ENCODE data around the gene ZNF148. TPM values are rescaled to one million over a fixed set of nuclear protein-coding genes. Genes with fewer than 3 reads are reported as not detected.

Gene ZNF148
- total RNA-seq, 1 donor from 2014 or later: 33.4 TPM

DNA sequence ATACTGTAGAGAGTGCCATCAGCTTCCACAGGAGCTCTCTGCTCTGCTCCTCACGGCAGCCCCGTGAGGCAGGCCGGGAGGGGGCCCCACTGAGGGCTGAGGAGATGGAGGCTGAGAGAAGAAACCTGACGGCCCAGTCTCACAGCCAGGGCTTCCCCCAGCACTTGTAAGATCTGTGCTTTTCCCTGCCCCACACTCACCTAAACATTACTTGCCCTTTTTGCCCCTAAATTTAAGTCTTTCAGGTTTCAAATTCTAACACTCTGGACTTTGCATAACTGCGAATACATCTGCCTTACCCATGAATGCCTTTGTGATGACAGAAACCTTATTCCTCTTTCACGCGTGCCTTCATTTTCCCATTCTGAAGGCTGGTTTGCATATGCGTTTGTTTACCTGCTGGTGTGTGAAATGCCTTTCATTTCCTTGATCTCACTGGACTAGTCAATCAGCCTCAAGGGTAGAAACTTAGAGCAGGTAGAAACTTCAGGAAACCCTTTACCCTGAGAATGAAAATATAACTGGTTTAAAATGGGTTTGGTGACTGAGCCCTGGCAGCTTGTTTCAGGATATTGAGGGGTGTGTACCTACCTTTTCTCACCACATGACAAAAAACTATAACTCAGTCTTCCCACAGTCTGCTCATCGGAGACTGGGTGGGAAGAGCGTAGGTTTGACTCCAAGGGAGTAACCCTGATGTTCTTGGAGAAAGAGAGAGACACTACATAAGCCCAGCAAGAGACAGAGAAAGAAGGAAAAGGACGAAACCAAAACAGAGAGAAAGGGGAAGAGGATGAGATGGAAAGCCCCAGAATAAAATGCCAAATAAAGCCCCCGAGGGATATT is 182.7 kb downstream of the ZNF148 start:
- no peak for DNase-seq (ENCODE audit: low read depth)

DNA sequence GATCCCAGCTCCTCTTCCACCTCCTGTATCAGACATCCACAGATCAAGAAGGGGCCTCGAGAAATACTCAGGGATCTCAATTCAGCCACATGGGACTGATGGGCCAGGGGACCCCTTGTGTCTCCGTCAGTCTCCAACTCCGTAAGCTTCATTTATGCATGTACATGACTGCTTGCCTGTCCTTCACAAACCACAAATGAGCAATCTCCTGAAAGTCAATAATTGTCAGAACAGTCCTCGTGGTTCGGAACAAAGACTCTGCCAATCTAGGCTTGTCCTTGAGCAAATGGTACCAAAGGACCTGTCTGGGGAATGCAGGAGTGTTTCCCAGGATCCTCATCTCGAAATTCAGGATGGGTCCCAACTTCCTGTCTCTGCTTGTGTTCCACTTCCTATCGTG is 183.4 kb downstream of the ZNF148 start:
- no peak for DNase-seq (ENCODE audit: low read depth)

DNA sequence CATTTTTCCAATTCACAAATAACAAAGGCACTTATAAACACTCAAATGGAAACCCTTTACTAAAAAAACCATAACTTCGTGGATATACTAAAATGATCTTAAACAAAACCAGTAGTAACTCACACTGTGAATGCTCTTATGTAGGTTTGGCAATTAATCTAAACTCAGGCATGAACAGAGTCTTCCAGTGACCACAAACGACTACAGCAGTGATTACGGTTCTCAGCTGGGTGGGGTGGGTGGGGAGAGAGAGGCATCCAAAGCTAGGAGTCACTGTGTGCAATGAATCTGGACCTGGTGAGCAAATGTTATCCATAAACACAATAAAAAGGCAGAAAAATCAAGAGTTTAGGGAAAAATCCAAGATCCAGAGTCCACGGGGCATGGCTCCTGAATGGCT is 183.9 kb downstream of the ZNF148 start:
- DNase-seq (ENCODE audit: low read depth): no peak

DNA sequence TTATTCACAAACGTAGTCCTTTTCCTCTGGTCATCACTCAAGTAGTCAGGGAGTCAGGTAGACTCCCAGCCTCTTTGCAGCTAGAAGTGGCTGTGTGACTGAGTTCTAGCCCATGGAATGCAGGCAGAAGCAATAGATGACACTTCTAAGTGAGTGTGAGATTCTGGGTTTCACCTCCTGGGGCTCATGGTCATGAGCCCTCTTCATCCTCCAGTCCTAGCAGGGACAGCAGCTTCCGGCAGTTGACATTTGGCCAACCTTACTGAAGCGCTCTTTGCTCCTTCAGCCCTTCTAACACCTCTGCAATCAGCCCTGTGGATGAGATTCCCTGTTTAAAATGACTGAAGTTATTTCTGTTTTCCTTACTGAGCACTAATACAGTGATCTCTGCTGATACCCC is 184.3 kb downstream of the ZNF148 start:
- no peak for DNase-seq (ENCODE audit: low read depth)

DNA sequence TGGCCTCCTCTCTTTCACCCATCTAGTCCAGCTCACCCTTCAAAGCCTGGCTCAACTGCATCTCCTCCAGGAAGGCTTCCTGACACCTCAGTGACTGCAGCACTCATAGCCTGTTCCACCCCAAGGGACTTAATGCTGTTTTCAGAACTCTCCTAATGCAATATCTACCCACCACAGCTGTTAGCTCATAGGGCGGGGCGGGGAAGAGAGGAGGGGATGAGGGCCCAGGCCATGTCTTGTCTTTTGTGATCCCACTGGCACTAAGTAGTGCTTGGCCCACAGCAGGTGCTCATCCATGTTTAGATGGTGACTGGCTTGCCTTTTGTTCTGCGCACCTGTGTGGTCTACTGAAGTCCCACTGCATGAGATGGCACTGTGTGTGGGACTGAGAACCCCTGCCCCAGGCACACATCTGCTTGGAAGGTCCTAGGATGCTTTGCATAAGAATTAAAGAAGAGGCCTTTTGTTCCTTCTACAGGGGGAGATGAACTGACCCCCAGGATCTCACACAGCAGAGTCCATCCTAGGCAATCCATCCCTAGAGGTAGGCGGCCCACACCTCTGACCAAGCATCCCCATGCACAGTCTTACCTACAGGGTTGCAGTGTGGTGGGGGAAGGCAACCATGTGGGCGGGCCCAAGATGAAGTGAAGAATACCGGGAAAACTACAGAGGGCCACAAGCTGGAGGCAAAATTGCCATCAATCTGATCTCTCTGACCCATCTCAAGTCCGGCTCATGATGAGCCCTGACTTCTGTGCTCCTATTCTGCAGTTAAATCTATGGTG is 185.6 kb downstream of the ZNF148 start:
- peak; percentile 55 for DNase-seq (ENCODE audit: low read depth)

DNA sequence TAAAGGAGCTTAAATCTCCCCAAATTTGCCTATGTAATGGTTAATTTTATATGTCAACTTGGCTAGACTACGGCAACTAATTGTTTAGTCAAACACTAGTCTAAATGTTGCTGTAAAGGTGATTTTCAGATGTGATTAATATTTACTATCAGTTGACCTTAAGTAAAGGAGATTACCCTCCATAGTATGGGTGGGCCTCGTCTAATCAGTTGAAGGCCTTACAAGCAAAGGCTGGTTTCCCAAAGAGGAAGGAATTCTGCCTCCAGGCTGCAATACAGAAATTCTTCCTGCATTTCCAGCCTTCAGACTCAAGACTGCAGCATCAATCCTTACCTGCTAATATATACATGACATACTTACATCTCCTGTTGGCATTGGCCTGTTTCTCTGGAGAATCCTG is 186.2 kb downstream of the ZNF148 start:
- no peak for DNase-seq (ENCODE audit: low read depth)

DNA sequence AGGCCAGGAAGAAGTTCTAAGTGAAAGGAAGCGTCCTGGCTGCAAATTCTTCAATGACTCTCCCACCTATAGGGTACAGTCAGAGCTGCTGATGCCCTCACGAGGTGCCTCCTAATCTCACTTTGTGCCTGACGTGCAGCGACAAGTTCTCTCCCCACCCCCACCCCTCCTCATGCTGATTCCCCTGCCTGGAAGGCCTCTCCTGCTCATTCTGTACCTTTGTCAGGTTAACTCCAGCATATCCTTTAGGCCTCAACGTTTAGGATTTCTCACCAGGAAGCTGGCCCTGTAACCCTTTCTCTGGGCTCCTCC is 187.6 kb downstream of the ZNF148 start:
- DNase-seq (ENCODE audit: low read depth): no peak

DNA sequence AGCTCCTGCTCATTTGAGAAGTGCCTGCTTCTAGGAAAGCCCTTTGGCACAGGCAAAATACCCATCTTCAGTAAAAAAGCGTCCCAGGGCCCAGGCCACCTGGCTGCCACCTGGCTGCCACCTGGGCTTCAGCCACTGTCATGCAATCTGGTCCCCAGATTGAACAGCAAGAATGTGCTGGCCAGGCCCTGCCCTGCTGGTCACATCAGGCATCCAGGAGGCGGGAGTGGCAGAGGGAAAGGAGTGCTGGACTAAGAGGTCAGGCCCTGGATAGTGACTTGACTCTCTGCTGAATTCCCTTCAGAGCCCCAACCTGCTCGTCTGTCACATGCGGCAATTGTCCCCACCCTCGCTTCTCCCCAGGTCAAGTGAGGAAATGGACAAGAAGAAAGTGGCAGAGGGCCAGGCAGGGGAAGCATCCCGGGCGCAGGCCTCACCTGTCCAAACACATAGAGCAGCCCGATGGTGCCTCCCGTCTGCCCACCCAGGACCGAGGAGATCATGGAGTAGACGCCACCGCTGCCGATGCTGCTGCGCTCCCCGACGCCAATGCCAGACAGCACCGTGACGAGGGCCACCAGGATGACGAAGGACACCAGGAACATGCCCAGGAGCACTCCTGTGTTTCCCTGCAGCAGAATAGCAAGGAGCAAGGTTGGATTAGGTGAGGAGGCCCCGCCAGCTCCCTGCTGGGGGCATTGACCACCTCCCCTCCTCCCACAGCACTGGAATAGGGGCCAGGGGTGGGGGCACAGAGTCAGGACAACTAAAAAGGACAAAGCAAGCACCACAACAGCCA is 188.1 kb downstream of the ZNF148 start:
- DNase-seq (ENCODE audit: low read depth): no peak

DNA sequence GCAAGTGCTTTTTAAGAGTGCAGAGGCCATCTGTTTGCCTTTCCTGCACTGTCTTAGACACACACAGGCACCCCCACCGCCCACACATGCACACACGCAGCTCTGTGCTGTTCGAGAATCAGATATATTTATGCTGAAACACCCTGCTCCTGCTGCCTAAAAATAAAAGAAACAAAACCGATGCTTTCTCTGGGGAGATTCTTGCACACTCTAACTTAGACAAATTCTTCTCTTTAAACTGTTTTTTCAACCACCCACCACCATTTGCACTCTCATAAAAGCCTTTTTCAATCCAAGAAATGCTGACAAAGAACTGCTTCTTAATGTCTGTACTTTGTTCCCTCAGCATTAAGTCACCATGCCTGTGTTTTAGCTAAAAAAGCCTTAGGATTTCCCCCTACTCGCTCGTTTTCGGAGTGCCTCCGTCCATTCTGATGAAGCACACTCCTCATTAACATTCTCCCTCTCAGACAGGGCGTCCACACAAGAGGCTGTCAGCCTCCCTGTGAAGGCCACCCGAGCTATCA is 188.8 kb downstream of the ZNF148 start:
- peak; percentile 29 for DNase-seq (ENCODE audit: low read depth)

DNA sequence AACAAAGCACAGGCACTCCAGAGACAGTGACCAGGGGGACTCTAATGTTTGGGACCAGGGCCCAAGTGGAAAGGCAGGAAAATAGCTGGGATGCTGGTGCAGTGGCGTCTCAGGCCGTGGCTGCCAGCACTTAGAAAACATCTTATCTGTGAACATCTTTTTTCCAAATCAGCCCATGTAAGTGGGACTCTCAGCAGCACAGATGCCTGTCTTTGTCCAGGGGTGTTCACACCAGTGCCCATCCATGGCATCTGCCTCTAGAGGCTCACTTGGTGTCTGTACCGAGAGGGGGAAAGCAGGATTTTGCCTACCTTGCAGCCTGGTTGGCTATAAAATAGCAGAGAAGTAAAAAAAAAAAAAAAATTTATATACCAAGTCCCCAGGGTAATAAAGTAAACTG is 189.3 kb downstream of the ZNF148 start:
- no peak for DNase-seq (ENCODE audit: low read depth)

DNA sequence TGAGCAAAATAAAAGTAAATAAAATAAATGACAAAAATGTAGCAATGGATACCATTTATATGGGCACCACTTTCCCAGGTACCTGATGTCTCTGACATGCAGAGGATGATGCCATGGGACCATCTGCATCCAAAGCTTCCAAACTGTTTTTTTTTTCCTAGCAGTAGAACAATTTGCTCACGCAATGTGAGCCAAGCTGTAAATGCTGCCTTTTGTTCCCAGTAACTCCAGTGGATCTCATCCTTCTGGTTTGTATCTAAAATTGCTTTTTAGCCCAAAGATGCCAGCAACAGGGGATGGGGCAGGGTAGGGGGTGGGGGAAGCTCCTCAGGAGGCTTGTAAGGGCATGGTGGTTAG is 195.3 kb downstream of the ZNF148 start:
- no peak for DNase-seq (ENCODE audit: low read depth)

DNA sequence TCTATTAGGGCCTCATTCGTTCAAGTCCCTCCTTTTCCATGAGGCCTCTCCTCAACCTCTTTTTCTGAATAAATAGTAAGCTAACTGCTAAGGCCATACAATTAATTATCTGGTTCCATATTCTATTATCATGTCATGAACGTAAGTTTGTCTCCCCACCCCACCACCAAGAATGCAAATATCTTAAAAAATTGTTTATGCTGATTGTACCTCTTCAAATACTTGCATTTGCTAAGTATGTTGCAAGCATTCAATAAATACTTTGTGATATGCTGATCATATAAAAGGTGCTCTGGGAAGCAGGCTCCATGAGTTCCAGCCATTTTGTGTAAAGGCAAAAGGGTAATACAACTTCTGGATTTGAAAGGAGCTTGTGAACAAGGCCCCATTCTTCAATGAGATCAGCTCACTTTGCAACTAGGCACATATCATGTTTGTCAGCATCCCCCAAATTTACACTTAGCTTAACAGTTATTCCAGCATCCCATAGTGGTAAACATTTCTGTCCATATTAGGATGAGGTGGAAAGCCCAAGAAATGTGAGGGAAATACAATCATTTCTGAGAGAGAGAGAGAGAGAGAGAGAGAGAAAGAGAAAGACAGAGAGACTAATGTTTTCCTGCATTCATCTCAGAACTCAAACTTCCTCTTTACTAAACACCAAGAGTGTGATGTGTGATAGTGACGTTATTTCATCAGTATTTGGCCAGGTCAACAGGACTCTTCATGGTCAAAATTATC is 195.8 kb downstream of the ZNF148 start:
- DNase-seq (ENCODE audit: low read depth): no peak

DNA sequence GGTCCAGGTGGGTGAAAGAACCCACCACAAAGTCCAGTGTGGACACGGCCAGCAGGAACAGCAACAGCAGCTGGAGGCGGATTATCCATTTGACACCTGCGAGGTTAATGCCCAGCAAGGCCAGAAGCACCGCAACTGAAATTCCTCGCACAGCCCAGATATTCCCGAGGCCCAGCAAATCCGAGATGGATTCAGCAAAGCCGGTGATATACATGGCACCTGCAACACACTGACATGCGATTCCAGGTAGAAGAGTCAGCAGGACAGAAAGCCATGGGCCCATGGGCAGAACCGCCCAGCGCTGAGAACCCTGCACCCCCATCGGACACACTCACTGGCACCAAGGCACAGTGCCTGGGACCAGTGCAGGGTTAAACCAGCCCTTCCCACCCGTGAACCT is 197.4 kb downstream of the ZNF148 start:
- DNase-seq (ENCODE audit: low read depth): no peak

Other genes with a start within 250 kb of the ZNF148 start
- gene SLC12A8, start 162.6 kb downstream of the ZNF148 start, total RNA-seq: 10.2 and 12.2 TPM in 2 replicates
- gene SNX4, start 144.9 kb upstream of the ZNF148 start, total RNA-seq: 51.0 and 60.3 TPM in 2 replicates
- 9.9 and 10.0 TPM in 2 replicates for gene OSBPL11, start 220.2 kb upstream of the ZNF148 start, total RNA-seq

All from myocyte (in vitro differentiated cells).